Stomach (tissue), 9 donors: ENCODE data around the gene DPYSL3. TPM values are rescaled to one million over a fixed set of nuclear protein-coding genes. Genes with fewer than 3 reads are reported as not detected.

Experiments used
- DNase-seq, 2 donors: peaks; one replicate each; pipeline versions ENCODE4 v3.0.0 to v3.0.0-alpha.2; 2013 to 2019
- H3K27ac ChIP-seq, 5 donors: fragments of 200-600 bp in 4 of 5; sonication (generic) in 4 of 5; one replicate each; pipeline ENCODE4 v1.5.1; 2013 to 2019; ENCODE audit warnings: mild to moderate bottlenecking in 1 of 5, moderate library complexity in 1 of 5
- H3K27me3 ChIP-seq, 3 donors: fragments of 200-600 bp; sonication (generic); one replicate each; pipeline ENCODE4 v1.5.1; 2017 to 2019; ENCODE audit warnings: mixed run types in 1 of 3
- H3K36me3 ChIP-seq, 4 donors: fragments of 200-600 bp; sonication (generic); 1 replicate in 3 of 4; 2 replicates in 1 of 4; pipeline ENCODE4 v1.5.1; 2016 to 2019
- H3K4me1 ChIP-seq, 4 donors: fragments of 200-600 bp; sonication (generic); one replicate each; pipeline ENCODE4 v1.5.1; 2016 to 2019
- H3K4me3 ChIP-seq, 4 donors: fragments of 200-600 bp; sonication (generic) in 3 of 4; one replicate each; pipeline ENCODE4 v1.5.1; 2016 to 2019; ENCODE audit warnings: mild to moderate bottlenecking in 1 of 4
- H3K9me3 ChIP-seq, 4 donors: fragments of 200-600 bp; sonication (generic); one replicate each; pipeline ENCODE4 v1.5.1; 2016 to 2019
- CTCF ChIP-seq, 7 experiments: fragments of 450-650 bp in 4 of 7; fragments of 200-600 bp in 3 of 7; sonication (generic) in 3 of 7; IDR thresholded peaks; one replicate each; pipeline ENCODE4 v1.5.1; 2016 to 2019; ENCODE audit warnings: antibody characterized with exemption in 7 of 7, control low read depth in 2 of 7, mild to moderate bottlenecking in 1 of 7
- EP300 ChIP-seq: sonication (generic); formaldehyde crosslinking; IDR thresholded peaks from one replicate; pipeline ENCODE4 v1.6.1; 2017; ENCODE audit warnings: antibody characterized with exemption
- POLR2A ChIP-seq, 4 donors: fragments of 450-650 bp; IDR thresholded peaks; one replicate each; pipeline ENCODE4 v1.6.1; 2016; ENCODE audit warnings: antibody characterized with exemption in 4 of 4, control low read depth in 2 of 4, mild to moderate bottlenecking in 1 of 4, moderate library complexity in 1 of 4
- POLR2AphosphoS5 ChIP-seq, 3 donors: sonication (generic); formaldehyde crosslinking; IDR thresholded peaks; one replicate each; pipeline ENCODE4 v1.6.1; 2016; ENCODE audit warnings: antibody characterized with exemption in 3 of 3
- WGBS, 5 donors: extraction: QIAGEN DNeasy Blood & Tissue Kit in 3 of 5; methylation state at CpG; one replicate each; pipeline versions ENCODE4 v1.1.5 to v1.1.7; 2013 to 2018; 5-methylcytosine and 5-hydroxymethylcytosine counted together
- intact Hi-C: fragments of 100-400 bp; cut with DNase I; formaldehyde crosslinking; loops from one replicate; pipeline ENCODE4 v1.15.1; 2023; ENCODE audit warnings: low total_unique reads
- polyA plus RNA-seq, 3 donors: library from polyadenylated mRNA; stranded (reverse); fragments of 200-250 nt; gene quantifications; one replicate each; pipeline ENCODE4 v1.2.3, GENCODE V29; 2013
- total RNA-seq, 5 donors: library from RNA; depleted of rRNA; stranded (reverse); fragments of >200 nt; gene quantifications; one replicate each; pipeline versions ENCODE4 v1.1.0 to v1.2.3, GENCODE V29; 2014 to 2016
- donor health status: healthy with polysubstance abuse.
- donor health status: Bipolar disorder and iron deficiency.
- donor health status: healthy.

The DPYSL3 gene
- total and polyA plus RNA-seq, 8 donors = 15.0 to 144 (median 38.0) TPM

DNA sequence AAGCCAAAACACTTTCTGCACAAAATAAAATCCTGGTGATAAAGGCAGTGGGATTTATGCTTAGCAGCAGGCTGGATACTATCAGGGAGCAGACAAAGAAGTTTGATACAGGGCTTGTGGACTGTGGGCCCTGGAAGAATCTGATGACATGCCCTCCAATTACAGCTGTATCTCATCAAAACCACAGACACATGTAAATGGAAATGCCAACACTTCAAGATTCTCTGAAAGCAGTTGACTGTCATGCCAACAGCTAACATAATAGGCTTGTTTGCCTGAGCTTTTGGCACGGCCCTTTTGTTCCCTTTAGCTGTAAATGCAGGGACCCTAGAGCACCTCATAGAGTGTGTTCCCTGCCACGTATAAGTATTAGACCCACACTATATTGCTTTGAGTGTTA is 160.6 kb downstream of the DPYSL3 start:
- Histone ChIP-seq H3K4me3 (no peak overlapping the region), H3K4me1 (no peaks in the 10 kb centered on the region), H3K27me3 (no peaks in the 10 kb centered on the region), H3K27ac (no peak overlapping the region), H3K9me3 (no peaks in the 10 kb centered on the region), H3K36me3 (no peaks in the 10 kb centered on the region)
- TF ChIP-seq POLR2AphosphoS5 (IDR thresholded peaks at IDR 0.05) = no peak
- no peak for TF ChIP-seq POLR2A (IDR thresholded peaks at IDR 0.05)
- TF ChIP-seq EP300 = no peak
- TF ChIP-seq CTCF (IDR thresholded peaks at IDR 0.05) = no peak
- WGBS, 5 donors = 59 to 87% (median 84%) methylated on average over 2 of the region's 2 CpGs
- DNase-seq = no peak
- intact Hi-C loops = no loop called here

GRCh38 chr5:147348451-147348850 is 161.4 kb downstream of the DPYSL3 start:
- Histone ChIP-seq H3K4me3 (no peak overlapping the region), H3K27me3 (no peaks in the 10 kb centered on the region), H3K27ac (no peak overlapping the region), H3K9me3 (no peaks in the 10 kb centered on the region), H3K36me3 (no peaks in the 10 kb centered on the region), H3K4me1 (no peaks in the 10 kb centered on the region)
- intact Hi-C loops = no loop called here
- no peak for DNase-seq
- TF ChIP-seq EP300 = no peak
- no peak for TF ChIP-seq POLR2A (IDR thresholded peaks at IDR 0.05)
- no peak for TF ChIP-seq POLR2AphosphoS5 (IDR thresholded peaks at IDR 0.05)
- WGBS, 5 donors = 91 to 96% (median 94%) methylated on average over 5 of the region's 5 CpGs

GRCh38 chr5:147348046-147348445 is 161.8 kb downstream of the DPYSL3 start:
- 77 to 83% (median 81%) methylated on average over 2 of the region's 2 CpGs for WGBS, 5 donors

GRCh38 chr5:147346006-147346561 is 163.8 kb downstream of the DPYSL3 start:
- Histone ChIP-seq H3K36me3 (no peaks in the 10 kb centered on the region), H3K27me3 (no peaks in the 10 kb centered on the region), H3K4me1 (no peaks in the 10 kb centered on the region), H3K27ac (no peak overlapping the region), H3K9me3 (no peaks in the 10 kb centered on the region), H3K4me3 (no peak overlapping the region)
- TF ChIP-seq CTCF (IDR thresholded peaks at IDR 0.05) (no peak), POLR2A (IDR thresholded peaks at IDR 0.05) (no peak), POLR2AphosphoS5 (IDR thresholded peaks at IDR 0.05) (no peak), EP300 (no peak)
- WGBS, 5 donors = 78 to 85% (median 79%) methylated on average over 5 of the region's 5 CpGs
- intact Hi-C loops = no loop called here
- no peak for DNase-seq

More at GRCh38 chr5:147348046-147348445, 161.8 kb downstream of the DPYSL3 start:
- Histone ChIP-seq H3K36me3 (no peaks in the 10 kb centered on the region), H3K4me3 (no peak overlapping the region), H3K4me1 (no peaks in the 10 kb centered on the region), H3K9me3 (no peaks in the 10 kb centered on the region), H3K27ac (no peak overlapping the region), H3K27me3 (no peaks in the 10 kb centered on the region)
- DNase-seq = no peak
- TF ChIP-seq EP300 = no peak
- TF ChIP-seq POLR2A (IDR thresholded peaks at IDR 0.05) = no peak
- TF ChIP-seq CTCF (IDR thresholded peaks at IDR 0.05) = no peak
- TF ChIP-seq POLR2AphosphoS5 (IDR thresholded peaks at IDR 0.05) = no peak
- intact Hi-C loops = no loop called here

DNA sequence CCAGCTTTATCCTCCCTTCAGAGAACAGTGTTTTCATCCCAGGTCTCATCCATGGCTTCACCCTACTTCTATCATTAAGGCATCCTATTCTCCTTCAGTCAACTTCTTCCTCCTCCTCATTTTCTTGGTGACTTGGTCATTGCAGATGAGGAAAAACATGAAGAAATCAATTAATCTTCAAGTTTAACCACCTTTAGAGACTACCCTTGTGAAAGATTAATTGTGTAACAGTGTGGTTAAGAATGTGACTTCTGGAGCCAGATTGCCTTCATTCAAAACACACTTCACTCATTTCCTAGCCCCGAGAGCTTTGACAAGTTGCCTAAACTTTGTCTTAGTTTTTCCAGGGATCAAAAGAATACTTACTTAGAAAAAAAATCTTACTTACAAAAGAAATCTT is 165.0 kb downstream of the DPYSL3 start:
- intact Hi-C loops = no loop called here
- H3K4me1 ChIP-seq = no peaks in the 10 kb centered on the region
- H3K27ac ChIP-seq = no peak overlapping the region
- TF ChIP-seq POLR2A (IDR thresholded peaks at IDR 0.05) (no peak), CTCF (IDR thresholded peaks at IDR 0.05) (no peak), EP300 (no peak), POLR2AphosphoS5 (IDR thresholded peaks at IDR 0.05) (no peak)
- H3K27me3 ChIP-seq = no peaks in the 10 kb centered on the region
- H3K36me3 ChIP-seq = no peaks in the 10 kb centered on the region
- WGBS, 5 donors = 25 to 74% (median 37%) methylated on average over 1 of the region's 1 CpG
- H3K9me3 ChIP-seq = no peaks in the 10 kb centered on the region
- no peak for DNase-seq
- no peak overlapping the region for H3K4me3 ChIP-seq
